SK-N-DZ (cell line): ENCODE measurements around the gene PRIM1. TPM values are rescaled to one million over a fixed set of nuclear protein-coding genes. Genes with fewer than 3 reads are reported as not detected.
"Not testable (repeated sequence)": the region's sequence is repeated elsewhere in the genome, so short reads cannot be mapped to it uniquely, and the experiment has no call there.

Experiments
- DNase-seq: peaks from one replicate; pipeline ENCODE4 v3.0.0-alpha.2; 2015; ENCODE audit warnings: low spot score
- polyA plus RNA-seq, 2 experiments: library from polyadenylated mRNA; depleted of rRNA; stranded (reverse); fragments of >200 nt; gene quantifications; 2 replicates each; pipeline ENCODE4 v1.2.3, GENCODE V29; 2014

The PRIM1 gene
- 115 and 121 TPM in 2 replicates for polyA plus RNA-seq (2014; cell fraction: cytosol; rRNA removed)
- 80.5 and 98.2 TPM in 2 replicates for polyA plus RNA-seq (2014; cell fraction: nucleus; rRNA removed)

- peak; percentile 91 for DNase-seq
These were observed at the start of gene PRIM1 for GRCh38 chr12:56751712-56752598. PRIM1 (minus strand) TSS chr12:56752323; CDS start chr12:56752298, 25 bp downstream.

DNA sequence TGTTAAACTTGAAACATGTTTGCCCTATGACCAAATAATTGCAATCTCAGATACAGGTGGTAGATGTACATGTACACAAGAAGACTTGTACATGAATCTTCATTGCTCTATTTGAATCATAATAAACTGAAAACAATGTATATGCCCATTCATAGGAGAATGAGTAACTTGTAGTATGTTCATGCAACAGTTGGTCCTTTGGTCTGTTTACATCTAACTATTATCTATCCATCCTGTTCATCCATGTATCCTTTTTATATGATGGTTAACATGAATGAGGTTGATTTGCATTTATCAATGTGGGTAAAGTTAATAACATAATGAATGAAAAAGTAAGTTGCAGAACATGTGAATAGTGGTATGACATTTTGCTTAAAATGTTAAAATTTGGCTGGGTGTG, 48.1 kb upstream of the PRIM1 start:
- no peak for DNase-seq

DNA sequence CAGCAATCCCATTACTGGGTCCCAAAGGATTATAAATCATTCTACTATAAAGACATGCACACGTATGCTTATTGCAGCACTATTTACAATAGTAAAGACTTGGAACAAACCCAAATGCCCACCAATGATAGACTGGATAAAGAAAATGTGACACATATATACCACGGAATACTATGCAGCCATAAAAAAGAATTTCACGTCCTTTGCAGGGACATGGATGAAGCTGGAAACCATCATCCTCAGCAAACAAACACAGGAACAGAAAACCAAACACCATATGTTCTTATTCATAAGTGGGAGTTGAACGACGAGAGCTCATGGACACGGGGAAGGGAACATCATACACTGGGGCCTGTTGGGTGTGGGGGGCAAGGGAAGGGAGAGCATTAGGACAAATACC, 47.2 kb upstream of the PRIM1 start:
- DNase-seq = not testable (repeated sequence)

GRCh38 chr12:56795791-56796190, 43.7 kb upstream of the PRIM1 start:
- DNase-seq = not testable (repeated sequence)

- not testable (repeated sequence) for DNase-seq
These were observed 43.0 kb upstream of the PRIM1 start for GRCh38 chr12:56795046-56795562.

- not testable (repeated sequence) for DNase-seq
These were observed 41.0 kb upstream of the PRIM1 start for GRCh38 chr12:56793124-56793523.

- DNase-seq = no peak
These were observed 40.6 kb upstream of the PRIM1 start for GRCh38 chr12:56792678-56793077.

DNA sequence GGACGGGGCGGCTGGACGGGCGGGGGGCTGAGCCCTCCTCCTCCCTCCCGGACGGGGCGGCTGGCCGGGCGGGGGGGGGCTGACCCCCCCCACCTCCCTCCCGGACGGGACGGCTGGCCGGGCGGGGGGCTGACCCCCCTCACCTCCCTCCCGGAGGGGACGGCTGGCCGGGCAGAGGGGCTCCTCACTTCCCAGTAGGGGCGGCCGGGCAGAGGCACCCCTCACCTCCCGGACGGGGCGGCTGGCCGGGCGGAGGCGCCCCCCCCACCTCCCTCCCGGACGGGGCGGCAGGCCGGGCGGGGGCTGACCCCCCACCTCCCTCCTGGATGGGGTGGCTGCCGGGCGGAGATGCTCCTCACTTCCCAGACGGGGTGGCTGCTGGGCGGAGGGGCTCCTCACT, 37.3 kb upstream of the PRIM1 start:
- DNase-seq = not testable (repeated sequence)

DNA sequence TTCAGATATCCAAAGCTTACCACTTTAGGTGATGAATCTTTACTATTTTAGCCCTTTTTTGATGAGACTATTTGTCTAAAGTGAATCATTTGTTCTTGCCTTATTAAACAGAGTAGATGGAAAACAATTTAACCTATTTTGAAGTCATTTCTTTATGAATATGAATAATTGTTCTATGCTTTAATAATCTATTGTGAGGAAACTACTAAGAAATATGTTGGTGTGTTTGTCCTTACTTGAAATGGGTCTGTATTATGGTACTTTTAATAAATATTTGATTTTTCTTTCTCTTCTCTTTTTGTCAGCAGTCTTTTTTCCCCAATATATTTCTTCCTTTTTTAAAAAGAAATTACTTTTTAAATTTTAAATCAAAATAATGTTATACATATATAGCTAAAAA, 35.4 kb upstream of the PRIM1 start:
- DNase-seq = no peak

GRCh38 chr12:56785874-56786273, 33.8 kb upstream of the PRIM1 start:
- DNase-seq = no peak

DNA sequence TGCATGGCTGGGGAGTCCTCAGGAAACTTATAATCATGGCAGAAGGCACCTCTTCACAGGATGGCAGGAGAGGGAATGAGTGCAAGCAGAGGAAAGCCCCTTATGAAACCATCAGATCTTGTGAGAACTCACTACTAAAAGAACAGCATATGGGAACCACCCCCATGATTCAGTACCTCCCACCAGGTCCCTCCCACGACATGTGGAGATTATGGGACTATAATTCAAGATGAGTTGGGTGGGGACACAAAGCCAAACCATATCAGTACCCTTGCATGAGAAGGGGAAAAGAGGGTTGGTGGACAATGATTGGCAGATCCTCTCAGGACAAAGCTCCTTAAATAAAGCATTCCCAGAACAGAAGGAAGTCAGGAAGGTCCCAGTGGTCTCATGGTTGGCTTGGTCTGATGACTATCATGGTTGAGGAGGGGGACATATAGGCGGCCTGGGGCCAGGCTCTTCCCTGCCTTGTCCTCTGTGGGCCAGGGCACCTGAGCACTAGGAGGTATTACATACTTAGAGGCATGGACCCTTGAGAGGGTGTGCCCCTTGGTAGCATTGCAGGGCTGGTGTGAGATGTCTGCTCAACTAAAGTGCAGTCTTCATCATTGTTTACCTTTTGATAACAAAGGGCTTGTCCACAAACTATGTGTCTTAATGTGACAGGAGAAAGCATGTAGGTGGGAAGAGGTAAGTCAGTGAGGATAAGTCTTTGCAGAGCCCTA, 33.2 kb upstream of the PRIM1 start:
- DNase-seq = no peak

DNA sequence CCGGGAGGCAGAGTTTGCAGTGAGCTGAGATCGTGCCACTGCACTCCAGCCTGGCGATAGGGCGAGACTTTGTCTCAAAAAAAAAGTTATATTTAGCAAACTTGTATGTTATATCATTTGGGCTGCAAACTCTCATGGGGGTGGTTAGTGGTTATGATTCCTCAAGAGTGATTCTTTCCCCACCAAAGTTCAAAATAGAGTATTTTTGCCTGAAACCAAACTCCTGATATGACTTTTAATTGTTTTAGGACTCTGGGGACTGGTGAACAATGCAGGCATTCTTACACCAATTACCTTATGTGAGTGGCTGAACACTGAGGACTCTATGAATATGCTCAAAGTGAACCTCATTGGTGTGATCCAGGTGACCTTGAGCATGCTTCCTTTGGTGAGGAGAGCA, 29.6 kb upstream of the PRIM1 start:
- DNase-seq = no peak

DNA sequence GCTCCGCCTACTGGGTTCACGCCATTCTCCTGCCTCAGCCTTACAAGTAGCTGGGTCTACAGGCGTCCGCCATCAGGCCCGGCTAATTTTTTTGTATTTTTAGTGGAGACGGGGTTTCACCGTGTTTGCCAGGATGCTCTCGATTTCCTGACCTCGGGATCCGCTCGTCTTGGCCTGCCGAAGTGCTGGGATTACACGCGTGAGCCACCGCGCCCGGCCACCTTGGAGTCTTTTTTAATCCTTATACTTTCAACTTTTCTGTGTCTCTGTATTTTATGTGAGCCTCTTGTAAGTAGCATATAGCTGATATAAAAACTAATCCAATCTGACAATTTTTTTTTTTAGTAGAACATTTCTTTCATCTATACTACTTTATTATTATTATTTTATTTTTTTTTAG, 26.6 kb upstream of the PRIM1 start:
- no peak for DNase-seq

- DNase-seq = no peak
These were observed 24.5 kb upstream of the PRIM1 start for GRCh38 chr12:56776654-56777053.

DNA sequence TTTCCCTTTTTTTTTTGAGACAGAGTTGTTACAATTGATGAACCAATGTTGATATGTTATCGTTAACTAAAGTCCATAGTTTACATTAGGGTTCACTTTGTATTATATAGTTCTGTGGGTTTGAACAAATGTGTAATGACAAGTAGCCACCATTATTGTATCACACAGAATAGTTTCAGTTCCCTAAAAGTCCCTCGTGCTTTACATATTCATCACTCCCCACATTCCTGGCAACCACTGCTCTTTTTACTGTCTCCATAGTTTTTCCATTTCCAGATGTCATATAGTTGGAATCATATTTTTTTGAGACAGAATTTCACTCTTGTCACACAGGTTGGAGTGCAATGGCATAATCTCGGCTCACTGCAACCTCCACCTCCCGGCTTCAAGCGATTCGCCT, 23.5 kb upstream of the PRIM1 start:
- DNase-seq = no peak

DNA sequence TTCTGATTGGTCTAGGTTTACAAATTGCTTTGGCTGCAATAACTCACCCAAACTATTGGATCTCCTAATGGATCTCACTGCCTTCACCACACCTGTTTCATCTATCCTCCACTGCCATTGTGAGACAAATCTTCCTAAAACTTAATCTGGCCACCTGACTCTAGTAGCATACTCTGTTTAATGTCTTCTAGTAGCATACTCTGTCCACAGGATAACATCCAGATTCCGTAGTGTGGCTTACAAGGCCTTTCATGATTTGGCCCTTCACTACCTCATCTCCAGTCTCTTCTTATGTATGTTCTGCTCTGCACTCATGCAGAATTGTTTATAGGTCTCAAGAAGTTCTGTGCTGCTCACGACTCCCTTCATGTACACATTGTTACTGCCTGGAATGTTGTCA, 21.0 kb upstream of the PRIM1 start:
- DNase-seq = no peak

- DNase-seq = no peak
These were observed 20.5 kb upstream of the PRIM1 start for GRCh38 chr12:56772625-56773024.

DNA sequence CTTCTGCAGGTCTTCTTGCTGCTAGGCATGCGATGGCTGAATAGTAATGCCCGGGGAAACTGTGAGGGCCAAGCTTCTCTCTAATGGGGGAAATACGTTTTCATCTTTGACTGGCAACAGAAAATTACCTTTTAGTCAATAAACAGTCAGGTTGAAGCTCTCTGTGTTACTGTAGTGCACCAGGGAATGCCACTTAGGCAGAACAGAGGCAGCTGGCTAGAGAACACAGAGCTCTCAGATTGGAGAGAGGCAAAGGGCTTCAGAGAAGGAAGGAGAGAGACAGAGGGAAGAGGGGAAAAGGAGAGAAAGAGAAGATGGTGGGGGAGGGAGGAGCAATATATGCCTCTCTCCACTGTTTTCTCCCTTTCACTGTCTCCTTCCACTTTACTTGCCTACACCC, 17.7 kb upstream of the PRIM1 start:
- no peak for DNase-seq

DNA sequence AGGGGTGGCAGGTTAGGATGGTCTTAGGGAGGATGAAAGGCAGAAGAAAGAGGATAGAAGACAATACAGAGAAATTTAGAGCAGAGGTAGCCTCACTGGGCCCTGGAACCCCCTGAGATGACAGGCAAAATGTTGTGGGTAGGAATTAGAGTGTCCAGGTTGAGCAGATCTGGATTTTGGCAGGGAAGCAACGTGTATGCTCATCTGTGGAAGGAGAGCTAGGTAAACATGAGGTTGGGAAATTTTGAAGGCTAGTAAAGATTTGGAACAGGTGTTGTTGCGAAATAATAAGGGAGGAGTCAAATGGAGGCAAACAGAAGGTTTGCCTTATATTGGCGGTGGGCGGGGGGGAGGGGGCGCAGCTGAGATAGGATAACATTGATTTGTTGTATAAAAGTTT, 16.3 kb upstream of the PRIM1 start:
- no peak for DNase-seq

- DNase-seq = no peak
These were observed 14.4 kb upstream of the PRIM1 start for GRCh38 chr12:56766535-56766934.

DNA sequence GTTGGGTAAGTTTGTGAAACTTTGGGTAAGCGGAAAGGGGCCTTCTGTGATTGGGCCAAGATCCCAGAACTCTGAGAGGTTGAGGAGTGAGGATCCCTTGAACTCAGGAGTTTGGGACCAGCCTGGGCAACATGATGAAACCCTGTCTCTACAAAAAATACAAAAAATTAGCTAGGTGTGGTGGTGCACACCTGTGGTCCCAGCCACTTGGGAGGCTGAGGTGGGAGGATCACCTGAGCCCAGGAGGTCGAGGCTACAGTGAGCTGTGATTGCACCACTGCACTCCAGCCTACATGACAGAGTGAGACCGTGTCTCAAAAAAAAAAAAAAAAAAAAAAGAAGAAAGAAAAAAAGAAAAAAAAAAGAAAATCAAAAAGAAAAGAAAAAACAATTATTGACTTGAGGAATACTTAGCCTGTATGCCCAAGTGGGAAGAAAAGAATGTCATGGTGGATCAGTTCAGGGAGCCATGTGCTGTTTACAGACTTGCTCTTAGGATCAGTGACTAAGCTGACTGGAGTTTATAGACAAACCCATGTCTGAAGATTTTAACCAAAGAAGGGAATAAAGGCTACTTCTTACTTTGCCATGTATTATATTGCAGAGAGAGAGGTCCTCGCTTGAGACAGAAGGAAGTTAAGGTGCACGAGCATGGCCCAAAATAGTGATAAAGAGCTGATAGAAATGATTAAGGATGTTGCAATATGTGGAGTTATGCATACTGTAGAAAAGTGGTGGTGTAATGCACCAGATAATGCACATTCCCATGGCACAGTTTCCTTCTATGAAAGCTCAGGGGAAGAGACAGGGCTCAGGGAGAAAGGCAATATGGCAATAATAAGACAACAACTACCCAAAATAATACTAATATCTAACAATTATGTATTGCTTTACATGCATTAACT, 11.9 kb upstream of the PRIM1 start:
- DNase-seq = no peak
